ENCODE results near the gene TLN1.

DNA sequence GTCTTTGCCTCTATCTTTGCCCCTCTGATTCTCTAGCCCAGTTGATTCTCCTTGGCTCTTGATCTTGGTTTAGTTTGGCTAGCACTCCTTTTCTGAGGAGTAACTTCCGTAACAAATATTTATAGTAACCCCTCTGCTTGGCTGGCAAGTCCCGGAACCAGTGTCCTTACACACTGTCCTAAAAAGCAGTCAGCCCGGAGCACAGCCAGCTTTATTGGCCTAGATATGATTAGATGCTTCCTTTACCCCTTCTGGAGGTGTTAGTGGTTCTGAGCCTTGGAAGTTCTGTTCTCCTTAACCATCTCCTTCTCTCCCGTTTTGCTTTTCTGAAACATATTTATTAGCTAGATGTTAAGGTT, 39.1 kb upstream of the TLN1 start:
- TF ChIP-seq EP300 (IDR thresholded peaks at IDR 0.05) (no peak), POLR2AphosphoS5 (IDR thresholded peaks at IDR 0.05) (peak; percentile 26)

All from gastroesophageal sphincter (tissue), 2 donors.